GM18873 (cell line): ENCODE results near the gene SLC26A1.

ENCODE experiments used
- ATAC-seq: cut with Tn5 transposase; IDR thresholded peaks from one replicate; pipeline ENCODE4 v1.9.1; 2021; ENCODE audit warnings: mild to moderate bottlenecking, moderate library complexity, moderate number of reproducible peaks; ENCODE audit not compliant: unreplicated experiment, low FRiP score

The SLC26A1 gene

DNA sequence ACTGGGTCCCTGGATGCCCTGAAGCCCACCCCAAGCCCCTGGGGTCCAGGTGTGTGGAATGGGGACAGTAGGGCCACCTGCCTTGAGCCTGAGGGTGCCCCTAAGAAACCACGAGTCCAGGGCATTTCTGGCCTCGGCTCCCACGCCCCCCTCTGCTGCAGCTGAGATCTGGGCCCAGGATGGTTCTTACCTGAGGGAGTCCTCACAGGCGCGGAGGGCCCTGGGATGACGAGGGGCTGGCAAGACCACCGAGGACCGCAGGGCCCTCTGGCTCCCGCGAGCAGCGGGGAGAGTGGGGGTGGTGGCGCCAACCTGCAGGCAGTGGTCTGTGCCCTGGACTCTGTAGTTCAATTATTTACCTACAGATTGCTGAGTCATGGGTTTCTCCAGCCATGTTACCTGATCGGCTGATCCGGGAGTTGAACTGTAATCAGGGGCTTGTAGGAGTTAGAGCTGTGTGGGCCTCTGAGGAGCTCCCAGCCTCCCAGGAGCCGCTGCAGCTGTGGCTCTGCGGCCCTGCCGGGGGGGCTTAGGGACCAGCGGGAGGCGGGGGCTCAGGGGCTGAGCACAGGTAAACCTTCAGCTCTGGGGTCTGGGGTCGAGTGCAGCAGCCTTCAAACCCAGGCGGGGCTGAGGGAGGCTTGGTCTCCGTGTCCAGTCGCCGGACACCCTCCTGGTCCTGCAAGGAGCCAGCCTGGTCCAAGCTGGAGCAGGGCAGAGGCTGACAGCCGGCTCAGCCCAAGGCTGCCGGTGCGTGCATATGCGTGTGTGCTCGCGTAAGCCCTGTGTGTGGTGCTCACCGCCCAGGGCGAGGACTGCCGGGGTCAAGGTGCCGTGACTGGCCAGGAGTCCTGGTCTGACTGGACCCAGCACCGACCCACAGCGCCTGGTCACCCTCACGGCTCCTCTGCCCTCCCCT, at the start of gene SLC26A1:
Gene SLC26A1, minus strand, starts transcription at position 294 of the 919 bp plus-strand sequence. CDS start 1,701 bp downstream, outside the sequence.
- no peak for ATAC-seq

DNA sequence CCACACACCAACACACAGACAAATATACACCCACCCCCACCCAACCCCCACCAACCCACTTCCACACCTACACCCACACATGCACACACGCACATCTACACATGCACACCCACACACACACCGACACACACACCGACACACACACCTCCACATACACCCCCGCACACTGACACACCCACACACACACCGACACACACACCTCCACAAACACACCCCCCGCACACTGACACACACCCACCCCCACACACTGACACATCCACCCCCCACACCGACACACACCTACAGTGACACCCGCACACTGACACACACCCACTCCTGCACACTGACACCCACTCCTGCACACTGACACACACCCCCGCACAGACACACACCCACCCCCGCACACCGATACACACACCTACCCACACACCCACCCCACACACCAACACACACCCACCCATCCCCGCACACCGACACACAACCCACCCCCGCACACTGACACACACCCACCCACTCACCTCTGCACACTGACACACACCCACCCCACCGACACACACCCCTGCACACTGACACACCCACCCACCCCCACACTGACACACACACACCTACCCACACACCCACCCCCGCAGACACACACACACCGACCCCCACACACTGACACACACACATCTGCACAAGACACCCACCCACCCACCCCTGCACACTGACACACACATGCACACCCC, 49.3 kb upstream of the SLC26A1 start:
- no peak for ATAC-seq

DNA sequence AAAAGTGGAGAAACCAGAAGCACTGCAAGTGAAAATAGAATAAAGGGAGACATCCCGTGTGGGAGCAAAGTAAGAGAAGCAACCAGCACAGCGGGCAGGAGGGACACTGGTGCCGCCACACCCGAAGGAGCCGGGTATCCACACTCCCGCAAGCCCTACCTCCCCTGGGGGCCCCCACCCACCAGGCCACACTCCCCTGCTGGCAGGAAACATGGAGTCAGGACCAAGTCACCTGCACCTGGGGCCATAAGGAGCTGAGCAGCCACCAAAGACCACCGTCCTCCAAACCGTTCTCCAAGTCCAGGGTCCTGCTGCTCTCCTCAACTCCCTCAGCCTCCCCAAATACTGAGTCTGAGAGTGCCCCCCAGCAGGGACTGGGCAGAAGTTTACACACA, 48.7 kb upstream of the SLC26A1 start:
- ATAC-seq = no peak

- no peak for ATAC-seq
Observed at GRCh38 chr4:1041147-1041935, 48.1 kb upstream of the SLC26A1 start.

DNA sequence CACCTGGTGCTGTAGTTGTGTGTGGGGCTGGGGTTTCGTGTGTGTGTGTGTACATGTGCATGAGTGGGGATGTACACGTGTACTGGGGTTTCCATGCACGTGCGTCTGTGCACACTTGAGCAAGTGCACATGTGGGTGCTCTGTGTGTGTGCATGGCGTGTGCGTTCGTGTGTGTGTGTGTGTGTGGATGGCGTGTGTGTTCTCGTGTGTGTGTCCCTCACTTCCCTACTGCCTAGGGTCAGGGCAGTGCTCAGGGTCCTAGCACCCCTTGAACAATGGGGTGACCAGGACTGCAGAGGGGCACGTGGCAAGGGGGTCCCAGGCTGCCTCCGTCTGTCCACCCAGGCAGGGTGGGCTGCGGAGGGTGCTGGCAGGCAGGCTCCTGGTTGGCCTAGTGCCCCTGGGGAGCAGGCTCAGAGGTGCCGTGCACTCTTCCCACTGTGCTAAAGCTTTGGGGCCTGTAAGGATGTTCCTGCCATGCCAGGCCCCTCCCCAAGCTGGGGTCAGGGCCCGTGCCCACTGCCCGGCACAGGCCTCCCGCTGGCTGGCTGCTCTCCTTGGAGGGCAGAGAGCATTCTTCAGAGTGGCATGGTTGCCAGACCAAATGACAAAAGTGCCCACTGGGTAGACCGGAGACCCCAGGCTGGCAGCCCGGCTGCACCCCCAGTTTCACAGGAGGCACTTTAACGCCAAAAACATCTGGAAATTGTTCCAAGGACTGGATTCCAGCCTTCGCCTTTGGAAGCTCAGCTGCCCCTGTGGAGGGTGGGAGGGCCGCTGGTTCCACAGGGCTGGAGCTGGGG, 47.3 kb upstream of the SLC26A1 start:
- no peak for ATAC-seq

GRCh38 chr4:1039493-1040343, 46.5 kb upstream of the SLC26A1 start:
- no peak for ATAC-seq

- no peak for ATAC-seq
Observed at GRCh38 chr4:1038948-1039492, 45.8 kb upstream of the SLC26A1 start.

- ATAC-seq = no peak
Observed at GRCh38 chr4:1036976-1037810, 44.0 kb upstream of the SLC26A1 start.

- no peak for ATAC-seq
Observed at GRCh38 chr4:1036095-1036494, 42.9 kb upstream of the SLC26A1 start.

GRCh38 chr4:1035510-1035909, 42.3 kb upstream of the SLC26A1 start:
- ATAC-seq = no peak

DNA sequence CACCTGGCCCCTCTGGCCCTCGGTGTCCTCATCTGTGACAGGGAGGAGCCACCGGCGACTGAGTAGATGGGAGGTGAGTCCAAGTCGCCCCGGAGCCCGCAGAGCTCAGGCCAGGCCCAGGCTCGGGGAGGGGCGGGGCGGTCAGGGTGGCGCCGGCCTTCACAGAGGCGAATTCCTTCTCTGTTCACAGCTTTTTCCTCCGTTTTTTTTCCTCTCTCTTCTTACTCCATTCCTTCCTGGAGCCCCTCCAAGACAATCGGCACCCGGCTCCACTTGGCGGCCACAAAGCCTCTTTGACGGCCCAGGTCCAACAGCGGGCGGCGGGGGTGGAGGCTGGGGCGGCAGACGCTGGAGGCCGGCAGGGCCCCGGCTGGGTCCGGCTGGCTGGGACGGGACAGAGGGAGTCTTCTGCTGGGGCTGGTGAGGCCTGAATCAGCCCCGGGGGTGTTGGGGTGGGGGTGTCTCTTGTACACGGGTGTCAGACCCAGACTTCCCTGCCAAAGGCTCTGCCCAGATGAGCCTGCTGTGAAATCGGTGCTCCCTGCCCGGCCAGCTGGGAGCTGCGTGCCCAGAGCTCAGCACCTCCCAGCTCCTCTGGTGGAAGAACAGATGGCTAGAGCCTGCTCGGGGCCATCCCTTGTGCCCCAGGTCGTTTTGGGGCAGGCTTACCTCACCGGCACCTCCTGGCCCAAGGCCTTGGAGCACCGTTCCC, 40.8 kb upstream of the SLC26A1 start:
- ATAC-seq = no peak

- no peak for ATAC-seq
Observed at GRCh38 chr4:1032861-1033260, 39.7 kb upstream of the SLC26A1 start.

GRCh38 chr4:1031956-1032795, 39.0 kb upstream of the SLC26A1 start:
- ATAC-seq = no peak

GRCh38 chr4:1031346-1031745, 38.1 kb upstream of the SLC26A1 start:
- ATAC-seq = no peak

DNA sequence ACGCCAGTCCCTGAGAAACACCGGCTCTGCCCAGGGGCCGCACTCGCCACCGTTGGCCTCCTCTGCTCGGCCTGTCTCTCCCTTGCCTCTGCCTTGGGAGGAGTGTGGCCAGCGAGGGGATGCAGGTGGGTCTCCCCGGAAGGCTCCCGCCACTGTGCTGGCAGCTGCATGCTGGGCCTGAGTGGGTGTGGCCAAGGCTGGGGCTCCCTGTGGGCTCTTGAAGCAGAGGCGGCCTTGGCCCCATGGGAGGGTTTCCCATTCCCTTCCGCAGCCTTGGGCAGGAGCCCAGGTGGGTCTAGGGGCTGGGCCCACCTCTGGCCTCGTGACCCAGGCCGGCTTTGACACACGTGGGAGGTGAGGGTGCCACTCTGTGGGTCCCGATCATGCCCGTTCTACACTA, 37.4 kb upstream of the SLC26A1 start:
- ATAC-seq = no peak

DNA sequence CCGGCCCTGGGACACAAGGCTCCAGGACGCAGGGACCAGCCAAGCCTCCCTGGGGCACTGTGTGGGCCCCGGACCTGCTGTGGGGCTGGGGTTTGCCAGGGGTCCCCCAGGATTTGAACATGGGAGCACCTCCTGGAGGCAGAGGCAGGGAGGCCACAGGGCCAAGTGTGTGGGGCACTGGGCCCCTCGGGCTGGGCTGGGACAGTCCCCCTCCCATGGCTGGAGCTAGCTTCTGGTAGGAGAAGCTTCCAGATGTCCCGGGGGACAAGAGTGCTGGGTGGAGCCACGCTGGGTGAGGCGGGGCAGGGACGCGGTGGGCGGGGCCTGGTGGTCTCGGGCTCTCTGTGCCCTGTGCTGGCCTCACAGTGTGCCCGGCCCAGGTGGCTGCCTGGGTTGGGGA, 36.8 kb upstream of the SLC26A1 start:
- ATAC-seq = no peak

DNA sequence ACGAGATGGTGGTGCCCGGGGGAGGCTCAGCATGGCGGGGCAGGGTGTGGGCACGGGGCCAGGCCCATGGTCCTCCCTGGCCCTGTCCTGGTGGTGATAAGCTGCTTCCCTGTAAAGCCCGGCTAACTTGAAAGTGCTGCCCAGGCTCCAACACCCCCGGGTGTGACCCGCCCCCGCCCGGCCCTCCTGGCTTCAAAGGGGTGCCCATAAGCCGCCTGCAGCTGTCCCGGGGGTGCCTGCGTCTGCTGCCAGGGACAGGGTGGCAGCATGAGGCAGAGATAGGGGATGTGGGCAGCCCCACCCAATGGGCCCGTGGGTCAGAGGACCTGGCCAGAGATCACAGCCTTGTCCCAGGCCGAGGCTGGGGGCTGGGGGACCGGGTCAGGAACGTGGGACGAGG, 36.3 kb upstream of the SLC26A1 start:
- no peak for ATAC-seq
